GM23338 (cell line): ENCODE results near the gene C1orf116. TPM values are rescaled to one million over a fixed set of nuclear protein-coding genes. Genes with fewer than 3 reads are reported as not detected.

ENCODE experiments used
- CREB1 ChIP-seq: fragments of 250-450 bp; sonication (Bioruptor Pico); IDR thresholded peaks from 2 replicates; pipeline ENCODE4 v1.5.0; 2020; ENCODE audit warnings: low read depth, mild to moderate bottlenecking, moderate library complexity
- CTCF ChIP-seq, 2 experiments: fragments of 200-600 bp in 1 of 2; sonication (generic) in 1 of 2; conservative IDR thresholded peaks; 2 replicates each; pipeline versions ENCODE4 v1.5.1 to v1.6.1; 2016 to 2017; ENCODE audit warnings: antibody characterized with exemption in 2 of 2, low read depth in 2 of 2, mild to moderate bottlenecking in 2 of 2, moderate library complexity in 1 of 2
- ETS1 ChIP-seq: IDR thresholded peaks from 2 replicates; pipeline ENCODE4 v1.6.1; 2016; ENCODE audit warnings: antibody characterized with exemption
- EZH2 ChIP-seq: fragments of 200-600 bp; sonication (generic); IDR thresholded peaks from one replicate; pipeline ENCODE4 v1.8.0; 2017; ENCODE audit warnings: antibody characterized with exemption, mild to moderate bottlenecking, low read depth; ENCODE audit not compliant: unreplicated experiment
- EZH2phosphoT487 ChIP-seq: fragments of 200-600 bp; sonication (generic); IDR thresholded peaks from one replicate; pipeline ENCODE4 v1.8.1; 2018; ENCODE audit warnings: antibody characterized with exemption; ENCODE audit not compliant: unreplicated experiment
- JUNB ChIP-seq: IDR thresholded peaks from one replicate; pipeline ENCODE4 v1.6.1; 2016; ENCODE audit warnings: antibody characterized with exemption; ENCODE audit not compliant: unreplicated experiment
- NANOG ChIP-seq: IDR thresholded peaks from 2 replicates; pipeline ENCODE4 v1.6.1; 2016; ENCODE audit warnings: antibody characterized with exemption, borderline replicate concordance
- POLR2AphosphoS5 ChIP-seq: IDR thresholded peaks from 2 replicates; pipeline ENCODE4 v1.6.1; 2016; ENCODE audit warnings: antibody characterized with exemption, low read depth
- ZNF114 ChIP-seq: fragments of 250-450 bp; sonication (Bioruptor Pico); IDR thresholded peaks from 2 replicates; pipeline ENCODE4 v1.5.0; 2020; ENCODE audit warnings: mild to moderate bottlenecking, moderate library complexity
- ZNF331 ChIP-seq: fragments of 250-450 bp; sonication (Bioruptor Pico); IDR thresholded peaks from 2 replicates; pipeline ENCODE4 v1.5.0; 2020; ENCODE audit warnings: low read depth, mild to moderate bottlenecking, moderate library complexity
- ZNF462 ChIP-seq: fragments of 250-450 bp; sonication (Bioruptor Pico); IDR thresholded peaks from 2 replicates; pipeline ENCODE4 v1.5.0; 2020; ENCODE audit warnings: mild to moderate bottlenecking, moderate library complexity
- polyA plus RNA-seq: library from polyadenylated mRNA; unstranded; fragments of >200 nt; fragmentation: Nextera tagmentation; extraction: Ambion mirVana; gene quantifications from 2 replicates; pipeline ENCODE4 v1.2.1, GENCODE V29; 2016
- total RNA-seq: library from RNA; depleted of rRNA; stranded (reverse); fragments of >200 nt; shearing (Covaris generic); gene quantifications from 2 replicates; pipeline ENCODE4 v1.2.3, GENCODE V29; 2014

Gene C1orf116
- total and polyA plus RNA-seq, 2 experiments from 2014 or later = 2.3 to 5.3 TPM

GRCh38 chr1:207077012-207077411 is 44.5 kb upstream of the C1orf116 start (continued):
- TF ChIP-seq ZNF462 = no peak
- TF ChIP-seq JUNB = no peak
- TF ChIP-seq CREB1 (CRISPR knock-in tag) = no peak
- TF ChIP-seq POLR2AphosphoS5 = no peak
- no peak for TF ChIP-seq ZNF331
- TF ChIP-seq NANOG = no peak
- TF ChIP-seq EZH2phosphoT487 = no peak
- no peak for TF ChIP-seq CTCF (conservative IDR thresholded peaks at IDR 0.05; ENCODE audit: low read depth in 2 of 2)
- TF ChIP-seq ETS1 = no peak
- TF ChIP-seq ZNF114 (CRISPR knock-in tag) = no peak
- TF ChIP-seq EZH2 = no peak
